Neuronal stem cell (in vitro differentiated cells): Measurements from ENCODE around the gene GALNT11.

ENCODE experiments used
- DNase-seq: peaks from one replicate; pipeline ENCODE4 v3.0.0-alpha.2; 2013; ENCODE audit warnings: low spot score
- H2AFZ ChIP-seq: one replicate; pipeline ENCODE4 v1.6.1; 2013; ENCODE audit warnings: mild to moderate bottlenecking, low read length, inconsistent platforms
- H2AK5ac ChIP-seq: 2 replicates; pipeline ENCODE4 v1.6.1; 2013; ENCODE audit warnings: low read depth, mild to moderate bottlenecking, inconsistent platforms, low read length, moderate library complexity, mixed read lengths
- H2BK120ac ChIP-seq: 2 replicates; pipeline ENCODE4 v1.6.1; 2013; ENCODE audit warnings: low read depth, mild to moderate bottlenecking, inconsistent platforms, low read length, moderate library complexity, mixed read lengths
- H2BK12ac ChIP-seq: one replicate; pipeline ENCODE4 v1.6.1; 2013; ENCODE audit warnings: low read length, inconsistent platforms
- H2BK15ac ChIP-seq: 2 replicates; pipeline ENCODE4 v1.6.1; 2013; ENCODE audit warnings: mild to moderate bottlenecking, low read length, inconsistent platforms, mixed read lengths
- H2BK5ac ChIP-seq: one replicate; pipeline ENCODE4 v1.6.1; 2013; ENCODE audit warnings: inconsistent platforms, mild to moderate bottlenecking, low read length, moderate library complexity
- H3K14ac ChIP-seq: one replicate; pipeline ENCODE4 v1.6.1; 2013; ENCODE audit warnings: low read length, inconsistent platforms
- H3K18ac ChIP-seq: 2 replicates; pipeline ENCODE4 v1.6.1; 2013; ENCODE audit warnings: low read length, inconsistent platforms
- H3K23ac ChIP-seq: 2 replicates; pipeline ENCODE4 v1.6.1; 2013; ENCODE audit warnings: low read depth, mild to moderate bottlenecking, mixed read lengths, low read length, inconsistent platforms; ENCODE audit not compliant: poor library complexity
- H3K27ac ChIP-seq: replicated peaks from 3 replicates; pipeline ENCODE4 v1.5.1; 2013; ENCODE audit warnings: low read length, inconsistent platforms
- H3K27me3 ChIP-seq, 3 experiments: 2 replicates each; pipeline ENCODE4 v1.6.1; 2013; ENCODE audit warnings: low read length in 3 of 3, mild to moderate bottlenecking in 2 of 3, inconsistent platforms in 1 of 3, low read depth in 1 of 3, mixed read lengths in 1 of 3, moderate library complexity in 1 of 3; ENCODE audit not compliant: control insufficient read depth in 3 of 3, insufficient read depth in 3 of 3
- H3K36me3 ChIP-seq, 2 donors: replicated peaks in 1 of 2; 2 replicates each; pipeline ENCODE4 v1.6.1; 2013; ENCODE audit warnings: low read length in 2 of 2; ENCODE audit not compliant: control insufficient read depth in 2 of 2, insufficient read depth in 2 of 2
- H3K4ac ChIP-seq: 2 replicates; pipeline ENCODE4 v1.6.1; 2013; ENCODE audit warnings: inconsistent platforms, mild to moderate bottlenecking, low read length, moderate library complexity
- H3K4me1 ChIP-seq, 2 donors: 1 replicate in 1 of 2; 2 replicates in 1 of 2; pipeline ENCODE4 v1.6.1; 2013; ENCODE audit warnings: low read length in 2 of 2, low read depth in 1 of 2; ENCODE audit not compliant: control insufficient read depth in 2 of 2, insufficient read depth in 1 of 2
- H3K4me2 ChIP-seq: one replicate; pipeline ENCODE4 v1.6.1; 2013; ENCODE audit warnings: mild to moderate bottlenecking, low read length, inconsistent platforms; ENCODE audit not compliant: insufficient read depth, poor library complexity, severe bottlenecking
- H3K4me3 ChIP-seq, 2 donors: 2 replicates each; pipeline ENCODE4 v1.5.1; 2013; ENCODE audit warnings: low read length in 2 of 2, mild to moderate bottlenecking in 2 of 2, inconsistent platforms in 1 of 2, moderate library complexity in 1 of 2
- H3K79me1 ChIP-seq: one replicate; pipeline ENCODE4 v1.6.1; 2013; ENCODE audit warnings: low read depth, mild to moderate bottlenecking, inconsistent platforms, low read length, moderate library complexity
- H3K9ac ChIP-seq: one replicate; pipeline ENCODE4 v1.6.1; 2013; ENCODE audit warnings: mild to moderate bottlenecking, low read depth, low read length, inconsistent platforms; ENCODE audit not compliant: poor library complexity
- H3K9me3 ChIP-seq, 2 donors: replicated peaks in 1 of 2; 2 replicates each; pipeline versions ENCODE3 to v1.6.1; 2013; ENCODE audit warnings: low read length in 2 of 2, mild to moderate bottlenecking in 2 of 2, inconsistent platforms in 1 of 2, low read depth in 1 of 2, mixed read lengths in 1 of 2, moderate library complexity in 1 of 2; ENCODE audit not compliant: control insufficient read depth in 2 of 2, insufficient read depth in 1 of 2
- H4K8ac ChIP-seq: one replicate; pipeline ENCODE4 v1.6.1; 2013; ENCODE audit warnings: low read depth, mild to moderate bottlenecking, inconsistent platforms, low read length, moderate library complexity
- H4K91ac ChIP-seq: one replicate; pipeline ENCODE4 v1.6.1; 2013; ENCODE audit warnings: low read length, low read depth, mild to moderate bottlenecking, inconsistent platforms; ENCODE audit not compliant: poor library complexity
- WGBS, 2 donors: extraction: QIAGEN DNeasy Blood & Tissue Kit; methylation state at CpG; one replicate each; pipeline ENCODE4 v1.1.7; 2013; ENCODE audit warnings: missing lambda C conversion rate in 2 of 2, mixed read lengths in 1 of 2; ENCODE audit not compliant: insufficient read length in 2 of 2, insufficient replicate concordance in 1 of 2; ENCODE audit errors: extremely low coverage in 2 of 2; 5-methylcytosine and 5-hydroxymethylcytosine counted together

The GALNT11 gene

GRCh38 chr7:152128741-152129461, 103.4 kb downstream of the GALNT11 start:
- no peak overlapping the region for H3K27ac ChIP-seq
- no CpG with 5 or more reads among the region's 60 CpGs for WGBS, 2 donors
- no peak overlapping the region for H3K4me3 ChIP-seq

GRCh38 chr7:152129682-152130081, 104.2 kb downstream of the GALNT11 start:
- H3K4me1 ChIP-seq: no peaks in the 10 kb centered on the region
- H3K23ac ChIP-seq: no peak overlapping the region
- no peak overlapping the region for H4K91ac ChIP-seq
- H2BK5ac ChIP-seq: no peak overlapping the region
- peaks cover 12 to 21% of the 10 kb centered on the region in 2 donors for H3K9me3 ChIP-seq
- H3K4me3 ChIP-seq: no peak overlapping the region
- no peak overlapping the region for H2BK12ac ChIP-seq
- H4K8ac ChIP-seq: no peak overlapping the region
- no peak overlapping the region for H3K18ac ChIP-seq
- H2AK5ac ChIP-seq: no peak overlapping the region
- H3K27ac ChIP-seq: no peak overlapping the region
- H3K4me2 ChIP-seq: no peak overlapping the region
- no peak overlapping the region for H3K14ac ChIP-seq
- H3K36me3 ChIP-seq: peaks cover 19 to 98% of the 10 kb centered on the region in 2 donors
- WGBS, 2 donors: no CpG with 5 or more reads among the region's 7 CpGs
- no peak overlapping the region for H2BK15ac ChIP-seq
- H2AFZ ChIP-seq: no peak overlapping the region
- no peak overlapping the region for H2BK120ac ChIP-seq
- no peaks in the 10 kb centered on the region for H3K27me3 ChIP-seq
- peaks cover 4% of the 10 kb centered on the region for H3K79me1 ChIP-seq
- H3K4ac ChIP-seq: no peak overlapping the region
- DNase-seq: no peak
- H3K9ac ChIP-seq: no peak overlapping the region

More at GRCh38 chr7:152128741-152129461, 103.4 kb downstream of the GALNT11 start:
- H3K14ac ChIP-seq: no peak overlapping the region
- no peak overlapping the region for H2BK15ac ChIP-seq
- H3K27me3 ChIP-seq: no peaks in the 10 kb centered on the region
- DNase-seq: no peak
- no peak overlapping the region for H2AFZ ChIP-seq
- H2AK5ac ChIP-seq: no peak overlapping the region
- H4K8ac ChIP-seq: no peak overlapping the region
- no peak overlapping the region for H2BK12ac ChIP-seq
- no peak overlapping the region for H3K4ac ChIP-seq
- no peak overlapping the region for H2BK5ac ChIP-seq
- H4K91ac ChIP-seq: no peak overlapping the region
- peaks cover 12 to 28% of the 10 kb centered on the region in 2 donors for H3K9me3 ChIP-seq
- no peak overlapping the region for H3K9ac ChIP-seq
- H3K36me3 ChIP-seq: peaks cover 22 to 99% of the 10 kb centered on the region in 2 donors
- H3K79me1 ChIP-seq: peaks cover 4% of the 10 kb centered on the region
- no peak overlapping the region for H2BK120ac ChIP-seq
- H3K23ac ChIP-seq: no peak overlapping the region
- no peaks in the 10 kb centered on the region for H3K4me1 ChIP-seq
- H3K4me2 ChIP-seq: no peak overlapping the region
- H3K18ac ChIP-seq: no peak overlapping the region

GRCh38 chr7:152130658-152131590, 105.5 kb downstream of the GALNT11 start:
- H3K27me3 ChIP-seq: no peaks in the 10 kb centered on the region
- no peak overlapping the region for H3K14ac ChIP-seq
- DNase-seq: no peak
- H3K4me1 ChIP-seq: no peaks in the 10 kb centered on the region
- H2AFZ ChIP-seq: no peak overlapping the region
- H2AK5ac ChIP-seq: peak overlapping the region; percentile 28
- H3K27ac ChIP-seq: no peak overlapping the region
- H4K91ac ChIP-seq: no peak overlapping the region
- no CpG with 5 or more reads among the region's 37 CpGs for WGBS, 2 donors
- H3K4me3 ChIP-seq: no peak overlapping the region
- H3K4me2 ChIP-seq: no peak overlapping the region
- H2BK15ac ChIP-seq: no peak overlapping the region
- H3K9ac ChIP-seq: no peak overlapping the region
- no peak overlapping the region for H2BK12ac ChIP-seq
- peak overlapping the region; percentile 19 for H2BK5ac ChIP-seq
- H3K36me3 ChIP-seq: peaks cover 19 to 94% of the 10 kb centered on the region in 2 donors
- peak overlapping the region; percentile 80 for H3K23ac ChIP-seq
- H3K9me3 ChIP-seq: peaks cover 12% of the 10 kb centered on the region in 2 donors
- H3K4ac ChIP-seq: no peak overlapping the region
- H2BK120ac ChIP-seq: no peak overlapping the region
- no peak overlapping the region for H4K8ac ChIP-seq
- peaks cover 4% of the 10 kb centered on the region for H3K79me1 ChIP-seq
- H3K18ac ChIP-seq: peak overlapping the region; percentile 57

GRCh38 chr7:152131981-152132494, 106.6 kb downstream of the GALNT11 start:
- Histone ChIP-seq H3K18ac (no peak overlapping the region), H3K23ac (no peak overlapping the region), H3K14ac (no peak overlapping the region), H2BK120ac (no peak overlapping the region), H2AFZ (no peak overlapping the region), H3K4me3 (no peak overlapping the region), H3K36me3 (peaks cover 17 to 83% of the 10 kb centered on the region in 2 donors), H3K4me1 (peaks cover 3 to 5% of the 10 kb centered on the region in 2 donors), H3K4ac (no peak overlapping the region), H2AK5ac (no peak overlapping the region), H3K9me3 (peaks cover 11 to 12% of the 10 kb centered on the region in 2 donors), H2BK15ac (no peak overlapping the region), H4K8ac (no peak overlapping the region), H4K91ac (no peak overlapping the region), H3K27me3 (no peaks in the 10 kb centered on the region), H3K27ac (no peak overlapping the region), H3K79me1 (peaks cover 2% of the 10 kb centered on the region), H2BK5ac (peak overlapping the region; percentile 19), H3K9ac (no peak overlapping the region), H2BK12ac (no peak overlapping the region), H3K4me2 (no peak overlapping the region)
- DNase-seq: no peak
- WGBS, 2 donors: no CpG with 5 or more reads among the region's 12 CpGs
